Right atrium auricular region (tissue), 2 donors: Measurements from ENCODE around the gene IL19. TPM values are rescaled to one million over a fixed set of nuclear protein-coding genes. Genes with fewer than 3 reads are reported as not detected.

Experiments
- DNase-seq: peaks from one replicate; pipeline ENCODE4 v3.0.0-alpha.2; 2019; ENCODE audit warnings: low spot score
- H3K27ac ChIP-seq, 2 donors: fragments of 200-600 bp; sonication (generic); 1 replicate in 1 of 2; 2 replicates in 1 of 2; pipeline ENCODE4 v1.5.1; 2016 to 2019
- H3K27me3 ChIP-seq, 2 donors: fragments of 200-600 bp; sonication (generic); one replicate each; pipeline versions ENCODE4 v1.5.1 to v1.6.0; 2017 to 2019
- H3K36me3 ChIP-seq: fragments of 200-600 bp; sonication (generic); one replicate; pipeline ENCODE4 v1.5.1; 2016
- H3K4me1 ChIP-seq, 2 donors: fragments of 200-600 bp; sonication (generic); one replicate each; pipeline versions ENCODE4 v1.5.1 to v1.6.0; 2017 to 2019
- H3K4me3 ChIP-seq, 2 donors: fragments of 200-600 bp; sonication (generic); 1 replicate in 1 of 2; 2 replicates in 1 of 2; pipeline ENCODE4 v1.5.1; 2017 to 2019; ENCODE audit warnings: mild to moderate bottlenecking in 1 of 2, moderate library complexity in 1 of 2
- H3K9me3 ChIP-seq, 2 donors: fragments of 200-600 bp; sonication (generic); one replicate each; pipeline ENCODE4 v1.5.1; 2019
- CTCF ChIP-seq, 2 donors: fragments of 200-600 bp; sonication (generic); IDR thresholded peaks; one replicate each; pipeline ENCODE4 v1.5.1; 2019; ENCODE audit warnings: antibody characterized with exemption in 2 of 2
- total RNA-seq, 2 donors: library from RNA; depleted of rRNA; stranded (reverse); fragments of >200 nt; gene quantifications; one replicate each; pipeline ENCODE4 v1.1.0, GENCODE V29; 2016

IL19 gene
- total RNA-seq, 2 donors from 2014 or later, result not detected

- H3K27ac ChIP-seq, result no peak overlapping the region
- H3K9me3 ChIP-seq, result no peaks in the 10 kb centered on the region
- TF ChIP-seq CTCF (IDR thresholded peaks at IDR 0.05), result no peak
Observed at GRCh38 chr1:206788487-206789050, 18.0 kb downstream of the IL19 start.

GRCh38 chr1:206790502-206791250 is 20.1 kb downstream of the IL19 start:
- TF ChIP-seq CTCF (IDR thresholded peaks at IDR 0.05), result no peak
- no peaks in the 10 kb centered on the region for H3K9me3 ChIP-seq
- H3K27ac ChIP-seq, result no peak overlapping the region
- no peaks in the 10 kb centered on the region for H3K4me1 ChIP-seq
- no peak overlapping the region for H3K4me3 ChIP-seq
- no peaks in the 10 kb centered on the region for H3K27me3 ChIP-seq
- H3K36me3 ChIP-seq, result no peaks in the 10 kb centered on the region
- no peak for DNase-seq

More at GRCh38 chr1:206788487-206789050, 18.0 kb downstream of the IL19 start:
- Histone ChIP-seq H3K4me3 (no peak overlapping the region), H3K27me3 (no peaks in the 10 kb centered on the region), H3K4me1 (no peaks in the 10 kb centered on the region), H3K36me3 (no peaks in the 10 kb centered on the region)
- DNase-seq, result no peak

GRCh38 chr1:206792939-206793607 is 22.5 kb downstream of the IL19 start:
- Histone ChIP-seq H3K9me3 (no peaks in the 10 kb centered on the region), H3K4me3 (no peak overlapping the region), H3K27ac (no peak overlapping the region), H3K36me3 (no peaks in the 10 kb centered on the region), H3K27me3 (no peaks in the 10 kb centered on the region), H3K4me1 (no peaks in the 10 kb centered on the region)
- DNase-seq, result no peak
- TF ChIP-seq CTCF (IDR thresholded peaks at IDR 0.05), result no peak

- H3K27ac ChIP-seq, result no peak overlapping the region
- H3K27me3 ChIP-seq, result no peaks in the 10 kb centered on the region
- no peaks in the 10 kb centered on the region for H3K9me3 ChIP-seq
- H3K4me1 ChIP-seq, result no peaks in the 10 kb centered on the region
- no peaks in the 10 kb centered on the region for H3K36me3 ChIP-seq
- no peak for TF ChIP-seq CTCF (IDR thresholded peaks at IDR 0.05)
- no peak overlapping the region for H3K4me3 ChIP-seq
- DNase-seq, result no peak
Observed at GRCh38 chr1:206793620-206794019, 23.0 kb downstream of the IL19 start.

GRCh38 chr1:206794294-206794908 is 23.8 kb downstream of the IL19 start:
- Histone ChIP-seq H3K36me3 (no peaks in the 10 kb centered on the region), H3K4me1 (no peaks in the 10 kb centered on the region), H3K4me3 (no peak overlapping the region), H3K9me3 (no peaks in the 10 kb centered on the region), H3K27me3 (no peaks in the 10 kb centered on the region), H3K27ac (no peak overlapping the region)
- no peak for DNase-seq
- TF ChIP-seq CTCF (IDR thresholded peaks at IDR 0.05), result no peak
